ENCODE results near the gene DNAJB5.

DNAJB5 gene

DNA sequence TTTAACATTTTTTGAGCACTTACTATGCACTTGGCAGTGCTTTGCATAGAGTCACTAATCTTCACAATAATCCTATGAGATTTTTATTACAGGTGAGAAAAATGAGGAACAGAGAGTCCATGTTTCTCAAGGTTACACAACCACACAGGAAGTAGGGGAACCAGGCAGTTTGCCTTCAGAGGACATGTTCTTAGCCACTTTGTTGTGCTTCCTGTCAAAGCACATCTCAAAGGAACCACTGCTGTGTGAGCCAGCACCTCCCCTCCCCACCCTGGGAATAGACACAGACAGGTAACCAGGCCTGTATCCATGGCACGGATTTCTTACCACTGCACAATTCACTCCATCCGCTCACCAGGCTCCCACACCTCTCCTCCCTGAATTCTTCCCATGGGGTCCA lies 6.3 kb upstream of the DNAJB5 start:
- DNase-seq (ENCODE audit: low read depth), result no peak
- no peak overlapping the region for H3K4me3 ChIP-seq (ENCODE audit: control insufficient read depth, low read depth, low read length)
- TF ChIP-seq, protein P1, sequence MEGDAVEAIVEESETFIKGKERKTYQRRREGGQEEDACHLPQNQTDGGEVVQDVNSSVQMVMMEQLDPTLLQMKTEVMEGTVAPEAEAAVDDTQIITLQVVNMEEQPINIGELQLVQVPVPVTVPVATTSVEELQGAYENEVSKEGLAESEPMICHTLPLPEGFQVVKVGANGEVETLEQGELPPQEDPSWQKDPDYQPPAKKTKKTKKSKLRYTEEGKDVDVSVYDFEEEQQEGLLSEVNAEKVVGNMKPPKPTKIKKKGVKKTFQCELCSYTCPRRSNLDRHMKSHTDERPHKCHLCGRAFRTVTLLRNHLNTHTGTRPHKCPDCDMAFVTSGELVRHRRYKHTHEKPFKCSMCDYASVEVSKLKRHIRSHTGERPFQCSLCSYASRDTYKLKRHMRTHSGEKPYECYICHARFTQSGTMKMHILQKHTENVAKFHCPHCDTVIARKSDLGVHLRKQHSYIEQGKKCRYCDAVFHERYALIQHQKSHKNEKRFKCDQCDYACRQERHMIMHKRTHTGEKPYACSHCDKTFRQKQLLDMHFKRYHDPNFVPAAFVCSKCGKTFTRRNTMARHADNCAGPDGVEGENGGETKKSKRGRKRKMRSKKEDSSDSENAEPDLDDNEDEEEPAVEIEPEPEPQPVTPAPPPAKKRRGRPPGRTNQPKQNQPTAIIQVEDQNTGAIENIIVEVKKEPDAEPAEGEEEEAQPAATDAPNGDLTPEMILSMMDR (conservative IDR thresholded peaks at IDR 0.05; ENCODE audit: control insufficient read depth, insufficient read depth, low read depth, low read length), result no peak

DNA sequence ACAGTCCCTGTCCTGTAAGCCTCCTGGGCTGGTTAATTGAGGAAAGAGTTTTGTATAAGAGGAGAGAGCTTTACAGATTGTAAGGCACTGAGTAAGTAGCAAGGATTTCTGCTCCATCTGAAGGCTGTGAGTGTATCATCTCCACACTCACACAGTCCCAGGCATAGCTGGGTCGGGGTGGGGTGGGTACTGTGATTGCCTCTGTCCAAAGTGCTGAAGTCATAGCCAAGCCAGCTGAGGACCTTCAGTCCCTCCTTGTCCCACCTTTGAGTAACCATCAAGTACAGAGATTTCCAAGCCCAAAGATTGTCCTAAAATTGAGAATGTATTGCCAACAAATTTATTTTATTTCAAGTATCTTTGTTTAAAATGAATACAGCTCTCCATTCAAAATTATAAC lies 5.5 kb upstream of the DNAJB5 start:
- TF ChIP-seq, protein P1 (conservative IDR thresholded peaks at IDR 0.05; ENCODE audit: control insufficient read depth, insufficient read depth, low read depth, low read length), result no peak
- no peak overlapping the region for H3K4me3 ChIP-seq (ENCODE audit: control insufficient read depth, low read depth, low read length)
- DNase-seq (ENCODE audit: low read depth), result peak; percentile 36

DNA sequence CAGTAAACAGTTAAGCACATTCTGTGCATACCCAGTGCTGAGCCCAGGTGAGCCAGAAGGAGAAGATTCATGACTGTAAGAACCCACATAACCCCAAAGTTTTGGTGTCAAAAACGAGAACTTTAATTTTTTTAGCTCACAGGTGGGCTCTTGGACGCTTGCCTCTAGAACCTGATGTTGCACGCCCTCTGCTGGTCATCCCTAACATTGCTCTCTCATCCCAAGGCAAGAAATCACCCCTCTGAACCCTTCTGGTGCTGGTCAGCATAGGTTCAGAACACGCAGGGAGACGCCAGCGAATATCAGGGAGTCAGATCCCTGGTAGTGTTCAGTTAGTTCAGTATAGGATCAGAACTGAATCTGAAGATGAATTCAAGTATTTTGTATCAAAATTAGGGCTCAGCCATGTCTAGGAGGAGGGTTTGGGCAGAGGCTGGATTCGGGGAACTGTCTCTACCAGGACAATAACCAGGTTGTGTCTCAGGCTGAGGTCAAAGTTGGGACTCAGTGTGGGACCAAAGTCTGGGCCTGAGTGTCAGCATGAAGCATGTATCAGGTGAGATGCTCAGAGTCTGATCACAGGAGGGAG lies 4.1 kb upstream of the DNAJB5 start:
- DNase-seq (ENCODE audit: low read depth), result peak; percentile 71
- TF ChIP-seq, protein P1 (conservative IDR thresholded peaks at IDR 0.05; ENCODE audit: control insufficient read depth, insufficient read depth, low read depth, low read length), result peak; percentile 87
- no peak overlapping the region for H3K4me3 ChIP-seq (ENCODE audit: control insufficient read depth, low read depth, low read length)

DNA sequence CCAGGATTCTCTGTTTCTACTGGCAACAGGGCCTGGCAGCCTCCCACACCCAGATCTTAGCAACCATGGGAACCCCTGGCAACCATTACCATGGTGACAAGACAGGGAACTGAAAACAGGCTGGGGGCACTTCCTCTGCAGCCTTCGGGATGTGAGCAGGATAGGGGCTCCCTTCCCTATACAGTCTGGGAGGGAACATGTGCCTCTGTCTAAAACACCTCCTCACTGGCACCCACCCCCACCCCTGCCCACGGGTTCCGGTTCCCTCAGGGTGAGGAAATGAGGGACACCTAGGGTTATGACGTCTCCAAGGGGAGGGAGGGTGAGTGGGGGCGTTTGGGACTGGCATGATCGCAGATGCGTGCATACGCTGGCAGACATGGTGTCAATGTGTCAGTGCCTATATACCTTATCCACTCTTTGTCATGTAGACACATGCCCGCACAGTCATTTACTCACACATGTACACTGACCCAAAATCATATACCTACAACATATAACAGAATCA lies 3.0 kb upstream of the DNAJB5 start:
- TF ChIP-seq, protein P1 (conservative IDR thresholded peaks at IDR 0.05; ENCODE audit: control insufficient read depth, insufficient read depth, low read depth, low read length), result no peak
- DNase-seq (ENCODE audit: low read depth), result no peak
- H3K4me3 ChIP-seq (ENCODE audit: control insufficient read depth, low read depth, low read length), result no peak overlapping the region

DNA sequence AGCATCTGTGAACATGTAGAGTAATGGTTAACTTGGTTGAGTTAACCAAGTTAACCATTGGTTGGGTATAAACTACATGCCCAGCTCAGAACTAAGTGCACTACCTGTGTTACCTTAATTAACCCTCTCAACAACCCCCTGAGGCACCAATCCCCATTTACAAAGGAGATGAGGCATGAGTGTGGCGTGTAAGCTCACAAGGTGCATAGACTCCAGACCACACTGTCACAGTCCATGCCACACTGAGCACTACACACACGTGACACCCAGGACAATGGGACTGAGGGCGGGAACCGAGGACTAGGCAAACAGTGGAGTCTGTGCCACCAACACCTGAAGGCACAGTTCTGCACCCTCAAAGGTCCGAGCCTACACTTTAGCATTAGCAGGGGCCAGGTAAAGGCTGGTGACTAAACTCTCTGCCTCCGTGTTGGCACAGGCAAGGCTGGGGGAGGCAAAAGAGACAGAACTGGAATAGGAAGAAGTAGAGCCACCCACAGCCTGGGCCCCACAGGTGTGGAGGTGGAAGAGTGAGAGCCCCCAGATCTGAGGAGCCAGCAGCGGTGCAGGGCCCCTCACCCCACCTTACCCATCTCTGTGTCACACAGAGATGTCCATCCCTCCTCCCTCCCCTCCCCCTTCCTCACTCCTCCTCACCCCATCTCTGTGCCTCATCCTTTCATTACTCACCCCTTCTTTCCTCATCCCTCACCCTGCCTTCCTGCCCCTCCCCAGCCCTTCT lies 2.2 kb upstream of the DNAJB5 start:
- DNase-seq (ENCODE audit: low read depth), result peak; percentile 52
- no peak overlapping the region for H3K4me3 ChIP-seq (ENCODE audit: control insufficient read depth, low read depth, low read length)
- TF ChIP-seq, protein P1 (conservative IDR thresholded peaks at IDR 0.05; ENCODE audit: control insufficient read depth, insufficient read depth, low read depth, low read length), result no peak

DNA sequence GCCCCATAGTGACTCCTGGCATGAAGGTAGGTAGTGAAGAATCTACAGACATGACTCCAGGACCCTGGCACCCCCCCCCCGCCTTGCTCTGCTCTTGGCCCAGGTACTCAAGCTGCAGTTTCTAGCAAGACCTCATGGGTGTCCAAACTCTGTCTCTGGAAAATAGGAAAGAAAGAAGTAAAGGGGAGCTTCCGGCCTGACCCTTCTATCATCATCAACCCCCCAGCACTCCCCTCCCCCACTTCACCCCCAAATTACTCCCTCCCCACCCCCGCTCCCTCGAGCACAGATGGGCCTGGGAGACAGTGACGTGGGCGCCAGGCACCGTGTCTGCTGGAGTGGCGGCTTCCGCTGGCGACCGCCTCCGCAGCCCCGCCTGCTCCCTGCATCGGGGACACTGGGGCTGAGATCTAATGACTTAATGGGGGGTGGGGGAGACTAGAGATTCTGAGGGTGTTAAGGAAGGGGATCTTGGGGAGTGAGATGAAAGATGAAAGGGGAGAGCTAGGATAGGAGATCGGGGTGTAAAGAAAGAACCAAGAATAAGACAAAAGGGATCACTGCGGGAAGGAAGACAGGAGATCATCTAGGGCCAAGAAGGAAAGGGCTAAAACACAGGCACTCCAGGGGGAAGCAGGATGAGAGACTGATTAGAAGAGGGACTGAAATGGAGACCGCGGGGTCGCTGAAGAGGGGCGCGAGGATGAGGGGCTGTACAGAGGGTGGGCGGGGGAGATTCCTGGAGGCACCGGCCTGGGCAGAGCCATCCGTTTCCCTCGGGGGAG lies 1.1 kb upstream of the DNAJB5 start:
- H3K4me3 ChIP-seq (ENCODE audit: control insufficient read depth, low read depth, low read length), result peak overlapping the region; percentile 66
- TF ChIP-seq, protein P1 (conservative IDR thresholded peaks at IDR 0.05; ENCODE audit: control insufficient read depth, insufficient read depth, low read depth, low read length), result no peak
- no peak for DNase-seq (ENCODE audit: low read depth)
